Skeletal muscle cell (primary cell): ENCODE data around the gene UBE3C.
"Not testable (repeated sequence)": the region's sequence is repeated elsewhere in the genome, so short reads cannot be mapped to it uniquely, and the experiment has no call there.

ENCODE experiments used
- DNase-seq: peaks from one replicate; pipeline ENCODE4 v3.0.0-alpha.2; 2010; ENCODE audit warnings: low read depth
- H3K4me3 ChIP-seq: 2 replicates; pipeline ENCODE4 v1.5.1; 2011; ENCODE audit warnings: low read depth, mild to moderate bottlenecking, control low read depth, low read length, moderate library complexity

The UBE3C gene

GRCh38 chr7:157266272-157266671 lies 127.5 kb downstream of the UBE3C start:
- no peak for DNase-seq
- H3K4me3 ChIP-seq = no peak overlapping the region

- no peak overlapping the region for H3K4me3 ChIP-seq
- DNase-seq = no peak
Observed at GRCh38 chr7:157267516-157267915, 128.8 kb downstream of the UBE3C start.

- DNase-seq = no peak
- H3K4me3 ChIP-seq = no peak overlapping the region
Observed at GRCh38 chr7:157267956-157268355, 129.2 kb downstream of the UBE3C start.

GRCh38 chr7:157268540-157268939 lies 129.8 kb downstream of the UBE3C start:
- DNase-seq = no peak
- no peak overlapping the region for H3K4me3 ChIP-seq

GRCh38 chr7:157269341-157270059 lies 130.8 kb downstream of the UBE3C start:
- DNase-seq = no peak
- no peak overlapping the region for H3K4me3 ChIP-seq

GRCh38 chr7:157270060-157270444 lies 131.3 kb downstream of the UBE3C start:
- H3K4me3 ChIP-seq = no peak overlapping the region
- no peak for DNase-seq

- H3K4me3 ChIP-seq = no peak overlapping the region
- no peak for DNase-seq
Observed at GRCh38 chr7:157271315-157271990, 132.7 kb downstream of the UBE3C start.

- DNase-seq = peak; percentile 100
- no peak overlapping the region for H3K4me3 ChIP-seq
Observed at GRCh38 chr7:157271991-157272324, 133.2 kb downstream of the UBE3C start.

GRCh38 chr7:157272351-157273207 lies 133.9 kb downstream of the UBE3C start:
- DNase-seq = no peak

GRCh38 chr7:157273208-157274093 lies 134.7 kb downstream of the UBE3C start:
- H3K4me3 ChIP-seq = no peak overlapping the region
- DNase-seq = peak; percentile 39

More at GRCh38 chr7:157272351-157273207, 133.9 kb downstream of the UBE3C start:
- no peak overlapping the region for H3K4me3 ChIP-seq

- not testable (repeated sequence) for DNase-seq
Observed at GRCh38 chr7:157274094-157274634, 135.4 kb downstream of the UBE3C start.

GRCh38 chr7:157274991-157275427 lies 136.3 kb downstream of the UBE3C start:
- no peak for DNase-seq
- H3K4me3 ChIP-seq = no peak overlapping the region

More at GRCh38 chr7:157274094-157274634, 135.4 kb downstream of the UBE3C start:
- not testable (repeated sequence) for H3K4me3 ChIP-seq

GRCh38 chr7:157276091-157276561 lies 137.4 kb downstream of the UBE3C start:
- no peak for DNase-seq
- no peak overlapping the region for H3K4me3 ChIP-seq

- DNase-seq = no peak
- no peak overlapping the region for H3K4me3 ChIP-seq
Observed at GRCh38 chr7:157276731-157277562, 138.2 kb downstream of the UBE3C start.

- DNase-seq, H3K4me3 ChIP-seq: not testable (repeated sequence)
Observed at GRCh38 chr7:157277568-157277967, 138.8 kb downstream of the UBE3C start.

GRCh38 chr7:157278167-157278790 lies 139.6 kb downstream of the UBE3C start:
- DNase-seq = no peak
- no peak overlapping the region for H3K4me3 ChIP-seq
